Measurements from ENCODE around the gene HGS.

HGS gene

DNA sequence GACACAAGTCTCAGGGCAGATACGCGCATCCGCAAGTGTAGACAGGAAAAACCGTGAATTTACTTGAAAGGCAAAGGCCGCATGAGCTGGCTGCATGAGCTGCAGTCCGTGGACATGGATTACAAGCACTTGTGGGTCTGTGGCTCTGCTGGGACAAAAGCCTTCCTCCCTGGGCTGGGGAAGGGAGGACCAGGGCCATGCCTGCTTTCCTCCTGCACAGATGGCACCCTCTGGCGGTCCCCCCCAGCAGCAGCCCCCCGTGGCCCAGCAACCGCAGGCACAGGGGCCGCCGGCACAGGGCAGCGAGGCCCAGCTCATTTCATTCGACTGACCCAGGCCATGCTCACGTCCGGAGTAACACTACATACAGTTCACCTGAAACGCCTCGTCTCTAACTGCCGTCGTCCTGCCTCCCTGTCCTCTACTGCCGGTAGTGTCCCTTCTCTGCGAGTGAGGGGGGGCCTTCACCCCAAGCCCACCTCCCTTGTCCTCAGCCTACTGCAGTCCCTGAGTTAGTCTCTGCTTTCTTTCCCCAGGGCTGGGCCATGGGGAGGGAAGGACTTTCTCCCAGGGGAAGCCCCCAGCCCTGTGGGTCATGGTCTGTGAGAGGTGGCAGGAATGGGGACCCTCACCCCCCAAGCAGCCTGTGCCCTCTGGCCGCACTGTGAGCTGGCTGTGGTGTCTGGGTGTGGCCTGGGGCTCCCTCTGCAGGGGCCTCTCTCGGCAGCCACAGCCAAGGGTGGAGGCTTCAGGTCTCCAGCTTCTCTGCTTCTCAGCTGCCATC is 17.7 kb downstream of the HGS start:
- Histone ChIP-seq H3K4me3 (ENCODE audit: low read length) (peak overlapping the region; percentile 50), H3K27me3 (ENCODE audit: control insufficient read depth, insufficient read depth, low read length) (no peaks in the 10 kb centered on the region), H3K4me2 (ENCODE audit: low read length) (peak overlapping the region; percentile 98), H3K9me3 (replicated peaks; ENCODE audit: low read length) (no peaks in the 10 kb centered on the region), H3K4me1 (ENCODE audit: control insufficient read depth, insufficient read depth, low read length) (peaks cover 25% of the 10 kb centered on the region), H3K9ac (ENCODE audit: low read depth, low read length) (peak overlapping the region; percentile 99), H3K36me3 (ENCODE audit: insufficient read depth, low read length) (peaks cover 68% of the 10 kb centered on the region)

DNA sequence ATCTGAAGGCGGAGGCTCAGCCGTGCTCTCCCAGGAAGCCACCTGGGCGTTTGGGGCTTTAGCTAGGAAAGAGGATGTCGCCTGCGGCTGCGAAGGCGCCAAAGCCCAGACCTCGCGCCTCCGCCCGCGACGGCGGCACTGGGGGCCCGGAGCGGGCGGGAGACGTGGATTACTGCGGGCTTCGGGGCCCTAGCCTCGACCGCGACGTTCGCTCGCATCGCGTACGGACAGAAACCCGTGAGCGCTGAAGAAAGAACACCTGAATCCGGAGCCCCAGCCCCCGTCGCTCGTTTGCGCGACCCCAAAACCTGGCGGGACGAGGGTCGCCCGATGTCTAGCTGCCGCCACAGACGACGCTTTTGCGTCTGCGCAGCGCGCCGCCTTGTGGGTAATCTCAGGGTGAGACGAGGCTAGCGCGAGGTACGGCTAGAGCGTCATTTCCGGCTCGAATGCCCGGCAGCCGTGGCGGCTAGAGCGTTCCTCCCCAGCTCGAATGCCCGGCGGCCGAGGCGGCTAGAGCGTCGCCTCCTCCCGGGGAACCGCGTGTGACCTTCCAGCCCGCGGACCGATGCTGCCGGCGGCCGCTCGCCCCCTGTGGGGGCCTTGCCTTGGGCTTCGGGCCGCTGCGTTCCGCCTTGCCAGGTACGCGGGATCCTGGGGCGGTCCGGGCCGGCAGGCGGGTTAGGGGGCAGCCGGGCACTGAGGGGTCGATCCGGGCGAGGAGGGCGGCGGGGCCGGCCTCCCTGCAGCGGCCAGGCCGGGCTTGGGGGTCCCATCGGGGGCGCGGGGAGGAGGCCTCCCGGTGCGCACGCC is 19.3 kb downstream of the HGS start, which contains the start of gene MRPL12:
TSS of gene MRPL12 (plus strand) at position 434 of the 813 bp plus-strand sequence. CDS start at position 569, 135 bp downstream.
- H3K4me3 ChIP-seq (ENCODE audit: low read length), result peak within 1 kb of the TSS; percentile 91
- no peaks in the 10 kb centered on the region for H3K9me3 ChIP-seq (replicated peaks; ENCODE audit: low read length)
- peaks cover 69% of the 10 kb centered on the region for H3K36me3 ChIP-seq (ENCODE audit: insufficient read depth, low read length)
- H3K4me1 ChIP-seq (ENCODE audit: control insufficient read depth, insufficient read depth, low read length), result peaks cover 25% of the 10 kb centered on the region
- H3K27me3 ChIP-seq (ENCODE audit: control insufficient read depth, insufficient read depth, low read length), result no peaks in the 10 kb centered on the region
- peak within 1 kb of the TSS; percentile 99 for H3K9ac ChIP-seq (ENCODE audit: low read depth, low read length)
- H3K4me2 ChIP-seq (ENCODE audit: low read length), result peak within 1 kb of the TSS; percentile 98

DNA sequence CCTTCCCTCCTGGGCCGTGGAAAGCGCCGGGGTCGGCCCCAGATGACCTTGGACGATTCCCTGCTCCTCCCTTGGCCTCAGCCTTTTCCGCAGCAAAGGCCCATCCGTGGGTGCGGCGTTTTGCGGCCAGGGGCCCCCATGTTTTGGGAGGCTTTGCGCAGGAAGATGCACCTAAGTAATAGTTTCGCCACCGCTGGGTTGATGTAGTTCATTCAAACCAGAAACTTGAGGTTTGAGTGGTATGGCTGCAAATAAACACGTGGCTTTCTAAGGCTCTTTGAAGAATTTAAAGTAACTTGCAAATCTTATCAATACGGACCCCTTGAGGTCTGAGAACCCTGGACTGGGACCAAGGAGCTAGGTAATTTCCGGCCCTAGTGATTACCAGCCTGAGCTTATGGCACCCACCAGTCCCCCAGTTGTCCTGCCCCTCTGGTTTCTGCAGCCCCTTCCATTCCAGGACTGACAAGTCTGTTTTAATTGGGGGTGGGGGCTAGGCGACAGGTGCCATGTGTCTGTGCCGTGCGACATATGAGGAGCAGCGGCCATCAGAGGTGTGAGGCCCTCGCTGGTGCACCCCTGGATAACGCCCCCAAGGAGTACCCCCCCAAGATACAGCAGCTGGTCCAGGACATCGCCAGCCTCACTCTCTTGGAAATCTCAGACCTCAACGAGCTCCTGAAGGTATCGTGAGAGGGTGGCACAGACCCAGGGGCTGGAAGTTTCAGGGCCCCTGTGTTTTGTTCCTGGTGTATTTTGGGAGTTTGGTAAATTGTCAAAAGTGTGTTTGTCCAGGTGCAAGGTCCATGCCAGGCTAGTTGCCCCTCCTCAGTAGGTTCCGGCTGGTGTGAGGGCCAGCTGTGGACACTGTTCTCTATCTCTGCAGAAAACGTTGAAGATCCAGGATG is 20.2 kb downstream of the HGS start:
- peak overlapping the region; percentile 91 for H3K4me3 ChIP-seq (ENCODE audit: low read length)
- peaks cover 25% of the 10 kb centered on the region for H3K4me1 ChIP-seq (ENCODE audit: control insufficient read depth, insufficient read depth, low read length)
- no peaks in the 10 kb centered on the region for H3K27me3 ChIP-seq (ENCODE audit: control insufficient read depth, insufficient read depth, low read length)
- H3K9me3 ChIP-seq (replicated peaks; ENCODE audit: low read length), result no peaks in the 10 kb centered on the region
- H3K9ac ChIP-seq (ENCODE audit: low read depth, low read length), result peak overlapping the region; percentile 99
- peak overlapping the region; percentile 98 for H3K4me2 ChIP-seq (ENCODE audit: low read length)
- H3K36me3 ChIP-seq (ENCODE audit: insufficient read depth, low read length), result peaks cover 65% of the 10 kb centered on the region

DNA sequence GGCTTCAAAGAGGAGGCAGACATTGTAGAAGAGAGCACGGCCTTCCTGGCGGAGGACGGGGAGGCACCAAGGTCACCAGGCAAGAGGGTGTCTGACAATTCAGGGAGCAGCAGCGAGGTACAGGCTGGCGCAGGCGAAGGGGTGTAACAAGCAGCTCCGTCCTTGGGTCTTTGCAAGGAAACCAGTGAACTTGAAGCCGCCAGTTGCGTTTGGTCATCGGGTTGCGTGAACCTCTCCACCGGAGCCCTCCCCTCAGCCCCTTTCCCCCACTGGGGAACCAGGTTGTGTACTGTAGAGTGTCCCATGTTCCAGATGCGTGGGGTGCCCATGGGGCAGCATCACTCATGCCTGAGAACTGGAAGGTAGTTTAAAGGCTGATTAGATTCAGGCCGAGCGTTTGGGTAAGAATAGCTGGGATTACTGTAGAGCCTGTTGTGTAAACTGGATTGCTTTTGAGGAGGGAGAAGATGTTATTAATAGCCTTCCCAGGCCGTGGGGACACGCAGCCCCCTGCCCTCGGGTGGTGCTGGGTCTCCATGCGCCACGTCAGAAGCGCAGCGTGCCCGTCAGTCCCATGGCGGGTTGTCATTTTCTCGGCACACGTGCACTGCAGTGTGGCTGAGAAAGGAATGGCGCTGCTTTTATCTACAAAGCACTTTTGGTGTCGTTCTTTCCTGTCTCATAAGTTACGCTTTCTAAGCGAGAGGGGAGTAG is 21.9 kb downstream of the HGS start:
- H3K4me1 ChIP-seq (ENCODE audit: control insufficient read depth, insufficient read depth, low read length), result peaks cover 31% of the 10 kb centered on the region
- H3K9me3 ChIP-seq (replicated peaks; ENCODE audit: low read length), result no peaks in the 10 kb centered on the region
- no peaks in the 10 kb centered on the region for H3K27me3 ChIP-seq (ENCODE audit: control insufficient read depth, insufficient read depth, low read length)
- H3K4me2 ChIP-seq (ENCODE audit: low read length), result no peak overlapping the region
- H3K9ac ChIP-seq (ENCODE audit: low read depth, low read length), result no peak overlapping the region
- H3K4me3 ChIP-seq (ENCODE audit: low read length), result no peak overlapping the region
- peaks cover 58% of the 10 kb centered on the region for H3K36me3 ChIP-seq (ENCODE audit: insufficient read depth, low read length)

DNA sequence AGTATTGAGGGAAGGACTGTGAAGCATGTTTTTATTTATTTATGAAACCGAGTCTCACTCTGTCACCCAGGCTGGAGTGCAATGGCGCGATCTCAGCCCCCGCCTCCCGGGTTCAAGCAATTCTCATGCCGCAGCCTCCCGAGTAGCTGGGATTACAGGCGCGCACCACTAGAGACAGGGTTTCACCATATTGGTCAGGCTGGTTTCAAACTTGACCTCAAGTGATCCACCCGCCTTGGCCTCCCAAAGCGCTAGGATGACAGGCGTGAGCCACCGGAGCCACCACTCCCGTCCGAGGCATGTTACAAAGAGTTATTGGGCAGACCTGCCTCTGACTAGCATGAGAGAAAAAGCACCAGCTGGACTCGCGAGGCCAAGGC is 22.4 kb downstream of the HGS start:
- peaks cover 53% of the 10 kb centered on the region for H3K36me3 ChIP-seq (ENCODE audit: insufficient read depth, low read length)
- no peaks in the 10 kb centered on the region for H3K9me3 ChIP-seq (replicated peaks; ENCODE audit: low read length)
- H3K9ac ChIP-seq (ENCODE audit: low read depth, low read length), result no peak overlapping the region

DNA sequence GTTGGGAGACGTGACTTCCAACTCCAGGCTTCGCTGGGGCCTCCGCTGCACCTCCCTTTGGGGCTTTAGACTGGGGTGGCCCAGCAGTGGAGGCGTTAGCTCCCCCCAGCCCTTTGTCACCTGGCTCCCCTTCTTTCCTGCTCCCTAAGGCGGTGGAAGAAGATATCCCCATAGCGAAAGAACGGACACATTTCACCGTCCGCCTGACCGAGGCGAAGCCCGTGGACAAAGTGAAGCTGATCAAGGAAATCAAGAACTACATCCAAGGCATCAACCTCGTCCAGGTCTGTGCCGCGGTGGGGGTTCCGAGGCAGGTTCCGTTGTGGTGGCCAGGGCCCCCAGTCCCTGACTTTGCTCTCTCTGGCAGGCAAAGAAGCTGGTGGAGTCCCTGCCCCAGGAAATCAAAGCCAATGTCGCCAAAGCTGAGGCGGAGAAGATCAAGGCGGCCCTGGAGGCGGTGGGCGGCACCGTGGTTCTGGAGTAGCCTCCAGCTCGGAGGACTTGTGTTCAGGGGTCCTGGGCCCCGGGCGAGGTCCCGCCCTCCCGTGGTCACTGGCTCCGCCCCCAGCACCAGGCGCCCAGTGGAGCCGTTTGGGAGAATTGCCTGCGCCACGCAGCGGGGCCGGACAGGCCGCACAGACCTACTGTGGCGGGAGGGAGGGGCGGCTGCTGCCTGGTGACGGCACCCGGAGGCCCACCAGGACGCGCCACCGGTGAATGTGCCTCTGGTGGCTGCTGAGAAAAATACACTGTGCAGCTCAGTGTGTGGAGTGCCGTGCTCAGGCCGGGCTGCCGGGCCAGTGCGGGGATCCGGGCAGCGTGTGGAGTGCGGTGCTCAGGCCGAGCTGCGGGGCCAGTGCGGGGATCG is 23.2 kb downstream of the HGS start:
- peaks cover 45% of the 10 kb centered on the region for H3K36me3 ChIP-seq (ENCODE audit: insufficient read depth, low read length)
- H3K9me3 ChIP-seq (replicated peaks; ENCODE audit: low read length), result no peaks in the 10 kb centered on the region
- no peaks in the 10 kb centered on the region for H3K27me3 ChIP-seq (ENCODE audit: control insufficient read depth, insufficient read depth, low read length)
- no peak overlapping the region for H3K4me3 ChIP-seq (ENCODE audit: low read length)
- peaks cover 35% of the 10 kb centered on the region for H3K4me1 ChIP-seq (ENCODE audit: control insufficient read depth, insufficient read depth, low read length)
- no peak overlapping the region for H3K4me2 ChIP-seq (ENCODE audit: low read length)
- no peak overlapping the region for H3K9ac ChIP-seq (ENCODE audit: low read depth, low read length)

More for the DNA sequence above, 22.4 kb downstream of the HGS start:
- Histone ChIP-seq H3K4me2 (ENCODE audit: low read length) (no peak overlapping the region), H3K4me1 (ENCODE audit: control insufficient read depth, insufficient read depth, low read length) (peaks cover 35% of the 10 kb centered on the region), H3K27me3 (ENCODE audit: control insufficient read depth, insufficient read depth, low read length) (no peaks in the 10 kb centered on the region), H3K4me3 (ENCODE audit: low read length) (no peak overlapping the region)

DNA sequence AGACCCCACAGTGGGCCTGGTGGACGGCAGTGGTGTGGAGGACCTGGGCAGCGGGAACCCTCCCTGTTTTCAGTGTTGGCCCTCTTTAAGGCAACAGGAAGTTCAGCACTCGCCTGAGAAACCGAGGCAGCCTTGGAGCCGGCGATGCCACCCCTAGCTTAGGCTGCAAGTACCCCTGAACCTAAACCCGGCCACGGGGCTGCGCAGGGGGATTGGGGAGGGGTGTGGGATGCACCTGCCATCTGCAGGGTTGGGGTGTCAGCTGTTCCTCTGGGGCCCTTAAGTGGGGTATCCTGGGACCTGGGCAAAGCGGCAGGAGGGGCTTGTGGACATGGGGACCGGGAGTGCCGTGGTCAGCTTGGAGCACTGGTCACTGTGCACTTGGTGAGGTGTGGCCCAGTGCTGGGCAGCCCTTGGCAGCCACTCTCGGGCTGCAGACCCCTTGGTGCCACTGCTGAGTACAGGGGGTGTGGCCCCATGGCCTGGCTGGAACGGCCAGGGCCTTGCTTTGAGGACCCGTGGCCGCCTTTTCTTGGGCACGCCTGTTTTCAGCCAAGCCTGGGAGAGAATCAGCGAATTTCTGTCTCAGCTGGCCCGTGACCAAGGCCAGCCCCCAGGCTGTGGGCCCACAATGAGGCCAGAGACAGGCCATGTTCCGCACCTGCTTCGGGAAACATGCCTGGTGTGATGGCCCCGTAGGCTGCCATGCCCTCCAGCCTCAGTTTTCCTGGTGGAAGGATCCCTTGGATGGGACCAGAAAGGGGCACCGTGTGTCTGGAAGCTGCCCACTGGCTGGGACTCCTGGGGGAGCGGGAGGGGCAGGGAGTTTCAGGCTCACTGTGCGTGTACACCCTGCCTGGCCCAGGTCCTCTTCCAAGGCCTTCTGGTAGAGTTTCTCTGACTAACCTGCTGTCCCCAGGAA is 24.2 kb downstream of the HGS start:
- H3K27me3 ChIP-seq (ENCODE audit: control insufficient read depth, insufficient read depth, low read length), result no peaks in the 10 kb centered on the region
- H3K4me3 ChIP-seq (ENCODE audit: low read length), result no peak overlapping the region
- H3K4me1 ChIP-seq (ENCODE audit: control insufficient read depth, insufficient read depth, low read length), result peaks cover 31% of the 10 kb centered on the region
- H3K9ac ChIP-seq (ENCODE audit: low read depth, low read length), result no peak overlapping the region
- H3K4me2 ChIP-seq (ENCODE audit: low read length), result no peak overlapping the region
- H3K36me3 ChIP-seq (ENCODE audit: insufficient read depth, low read length), result peaks cover 37% of the 10 kb centered on the region
- H3K9me3 ChIP-seq (replicated peaks; ENCODE audit: low read length), result no peaks in the 10 kb centered on the region

DNA sequence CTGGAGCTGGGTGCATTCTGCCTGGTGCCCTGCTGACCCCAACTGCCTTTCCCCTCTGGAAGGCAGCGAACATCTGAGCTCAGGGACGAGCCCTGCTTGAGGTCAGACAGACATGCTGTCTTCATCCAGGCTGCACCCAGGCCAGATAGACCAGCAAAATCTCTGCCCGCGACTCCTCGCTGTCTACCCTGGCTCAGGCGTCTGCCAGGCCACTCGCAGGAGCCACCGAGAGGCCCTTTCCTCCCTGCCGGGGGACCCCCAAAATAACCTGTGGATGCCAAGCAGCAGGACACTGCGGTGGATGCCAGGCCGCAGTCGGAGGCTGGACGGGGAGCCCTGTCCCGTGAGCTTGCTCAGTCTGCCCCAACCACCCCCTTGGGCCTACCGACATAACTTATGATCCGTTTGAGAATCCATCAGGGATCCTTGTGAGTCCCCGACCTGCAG is 25.0 kb downstream of the HGS start:
- peaks cover 38% of the 10 kb centered on the region for H3K4me1 ChIP-seq (ENCODE audit: control insufficient read depth, insufficient read depth, low read length)
- H3K9me3 ChIP-seq (replicated peaks; ENCODE audit: low read length), result no peaks in the 10 kb centered on the region
- H3K27me3 ChIP-seq (ENCODE audit: control insufficient read depth, insufficient read depth, low read length), result no peaks in the 10 kb centered on the region
- H3K9ac ChIP-seq (ENCODE audit: low read depth, low read length), result no peak overlapping the region
- no peak overlapping the region for H3K4me3 ChIP-seq (ENCODE audit: low read length)
- H3K36me3 ChIP-seq (ENCODE audit: insufficient read depth, low read length), result peaks cover 37% of the 10 kb centered on the region
- H3K4me2 ChIP-seq (ENCODE audit: low read length), result no peak overlapping the region

DNA sequence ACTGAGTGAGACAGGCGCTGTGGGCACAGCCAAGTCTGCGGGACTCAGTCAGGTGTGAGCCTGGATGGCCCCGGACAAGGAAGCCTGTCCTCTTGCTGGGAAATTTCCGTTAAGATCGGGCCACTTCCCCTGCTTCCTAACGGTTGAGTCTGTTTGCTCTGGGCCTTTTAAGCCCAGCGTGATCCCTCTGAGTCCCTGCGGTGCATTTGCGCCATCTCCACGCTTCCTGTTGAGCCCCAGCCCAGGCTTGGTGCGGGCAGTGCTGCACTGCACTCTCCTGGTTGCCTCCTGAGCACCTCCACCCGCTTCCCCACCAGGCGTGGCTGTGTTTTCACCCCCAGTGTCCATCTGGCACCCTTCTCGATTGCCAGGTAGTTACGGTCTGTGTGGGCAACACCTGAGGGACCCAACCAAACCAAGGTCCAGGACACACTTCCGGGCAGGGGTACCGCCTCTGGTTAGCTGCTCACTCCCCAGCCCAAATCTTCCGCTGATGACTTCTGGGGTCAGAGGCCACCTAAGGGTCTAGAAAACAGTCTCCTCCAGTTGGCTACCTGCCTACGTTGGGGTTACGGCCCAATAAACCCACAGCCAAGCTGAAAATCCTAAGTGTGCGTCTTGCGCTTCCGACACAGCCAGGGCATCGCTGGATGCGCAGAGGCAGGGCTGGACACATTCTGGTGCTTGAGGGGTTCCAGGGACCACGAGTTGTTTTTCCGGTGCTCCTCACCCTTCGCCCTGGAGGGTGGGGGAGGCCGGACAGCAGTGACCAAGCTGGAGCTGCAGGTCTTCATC is 26.9 kb downstream of the HGS start:
- Histone ChIP-seq H3K36me3 (ENCODE audit: insufficient read depth, low read length) (peaks cover 25% of the 10 kb centered on the region), H3K9me3 (replicated peaks; ENCODE audit: low read length) (no peaks in the 10 kb centered on the region), H3K4me1 (ENCODE audit: control insufficient read depth, insufficient read depth, low read length) (peaks cover 31% of the 10 kb centered on the region), H3K27me3 (ENCODE audit: control insufficient read depth, insufficient read depth, low read length) (no peaks in the 10 kb centered on the region), H3K4me2 (ENCODE audit: low read length) (peak overlapping the region; percentile 85), H3K9ac (ENCODE audit: low read depth, low read length) (no peak overlapping the region), H3K4me3 (ENCODE audit: low read length) (peak overlapping the region; percentile 85)

Data from skeletal muscle satellite cell (primary cell).